22Rv1 (cell line): ENCODE measurements around the gene CDH6.

ENCODE experiments used
- H3K27ac ChIP-seq: fragments of 450-650 bp; 2 replicates; pipeline ENCODE4 v1.5.1; 2017
- CTCF ChIP-seq: fragments of 450-650 bp; IDR thresholded peaks from 2 replicates; pipeline ENCODE4 v1.5.1; 2017; ENCODE audit warnings: mild to moderate bottlenecking
- ZFX ChIP-seq: fragments of 450-650 bp; IDR thresholded peaks from 2 replicates; pipeline ENCODE4 v1.6.1; 2017; ENCODE audit warnings: antibody characterized with exemption, borderline replicate concordance

CDH6 gene

GRCh38 chr5:31213705-31214121 lies 20.2 kb downstream of the CDH6 start:
- H3K27ac ChIP-seq, result no peak overlapping the region
- TF ChIP-seq ZFX, result no peak

GRCh38 chr5:31214229-31214628 lies 20.7 kb downstream of the CDH6 start:
- TF ChIP-seq ZFX, result no peak
- no peak for TF ChIP-seq CTCF
- H3K27ac ChIP-seq, result no peak overlapping the region

GRCh38 chr5:31215236-31215635 lies 21.8 kb downstream of the CDH6 start:
- H3K27ac ChIP-seq, result no peak overlapping the region
- TF ChIP-seq CTCF, result no peak
- TF ChIP-seq ZFX, result no peak

GRCh38 chr5:31217446-31217845 lies 24.0 kb downstream of the CDH6 start:
- no peak for TF ChIP-seq CTCF
- TF ChIP-seq ZFX, result no peak
- no peak overlapping the region for H3K27ac ChIP-seq

- no peak for TF ChIP-seq ZFX
- no peak for TF ChIP-seq CTCF
- no peak overlapping the region for H3K27ac ChIP-seq
Observed at GRCh38 chr5:31218978-31219377, 25.5 kb downstream of the CDH6 start.

GRCh38 chr5:31221001-31221400 lies 27.5 kb downstream of the CDH6 start:
- no peak overlapping the region for H3K27ac ChIP-seq
- TF ChIP-seq ZFX (no peak), CTCF (no peak)

- no peak for TF ChIP-seq CTCF
- TF ChIP-seq ZFX, result no peak
- no peak overlapping the region for H3K27ac ChIP-seq
Observed at GRCh38 chr5:31225118-31225517, 31.6 kb downstream of the CDH6 start.

GRCh38 chr5:31225613-31226012 lies 32.1 kb downstream of the CDH6 start:
- no peak overlapping the region for H3K27ac ChIP-seq
- TF ChIP-seq ZFX, result no peak
- TF ChIP-seq CTCF, result no peak
